HepG2 (cell line): Measurements from ENCODE around the gene ADSS1. TPM values are rescaled to one million over a fixed set of nuclear protein-coding genes. Genes with fewer than 3 reads are reported as not detected.
A peak's percentile ranks its signal among the peaks of the same experiment; 100 is the strongest.

Experiments
- ATAC-seq: fragments of 200-7000 bp; cut with Tn5 transposase; 3 replicates; pipeline ENCODE4 v1.9.1; 2020; ENCODE audit warnings: mild to moderate bottlenecking, moderate library complexity
- BruUV-seq: library from RNA; stranded (reverse); fragments of 400-500 nt; replicated peaks from 2 replicates; lab custom pipeline; 2021; lab: Mats Ljungman, UMichigan
- CTCF ChIA-PET: fragments of 300-600 bp; formaldehyde crosslinking; extraction: SDS; loops from one replicate; lab custom pipeline; 2021; ENCODE audit warnings: low total read pairs, inconsistent platforms, low intra/inter-chr PET ratio; lab: Yijun Ruan, JAX
- POLR2A ChIA-PET: fragments of 350-600 bp; sonication (Branson Sonifier 250); formaldehyde crosslinking; loops from one replicate; lab custom pipeline; 2020; ENCODE audit warnings: antibody characterized with exemption, inconsistent platforms; lab: Yijun Ruan, JAX
- DNase-seq: peaks from one replicate; pipeline ENCODE4 v3.0.0-alpha.2; 2015; ENCODE audit warnings: low spot score
- FAIRE-seq: peaks from 3 replicates; lab custom pipeline; 2011; peaks lifted over from hg19 to GRCh38; lab: Jason Lieb, UNC
- H2AFZ ChIP-seq: one replicate; pipeline ENCODE4 v1.6.1; 2011; ENCODE audit warnings: low read length, inconsistent platforms
- H3K27ac ChIP-seq: fragments of 300-600 bp; 3 replicates; pipeline ENCODE4 v1.8.0; 2011; ENCODE audit warnings: mixed run types, mild to moderate bottlenecking, mixed read lengths, low read length, inconsistent platforms; ENCODE audit not compliant: insufficient read depth; ENCODE audit errors: extremely low read length
- H3K27me3 ChIP-seq, 2 experiments: fragments of 200-600 bp in 1 of 2; 2 replicates in 1 of 2; 3 replicates in 1 of 2; pipeline versions ENCODE4 v1.6.0 to v1.8.0; 2011; ENCODE audit warnings: low read length in 2 of 2, mild to moderate bottlenecking in 2 of 2, moderate library complexity in 2 of 2, inconsistent platforms in 1 of 2; ENCODE audit not compliant: insufficient read depth in 2 of 2, control insufficient read depth in 1 of 2
- H3K36me3 ChIP-seq, 2 experiments: fragments of 200-600 bp in 1 of 2; replicated peaks in 1 of 2; 2 replicates in 1 of 2; 3 replicates in 1 of 2; pipeline versions ENCODE4 v1.5.1 to v1.8.0; 2011; ENCODE audit warnings: low read length in 2 of 2, inconsistent platforms in 1 of 2; ENCODE audit not compliant: insufficient read depth in 2 of 2, control insufficient read depth in 1 of 2
- H3K4me1 ChIP-seq: 2 replicates; pipeline ENCODE4 v1.5.1; 2012; ENCODE audit warnings: low read length, inconsistent platforms; ENCODE audit not compliant: insufficient read depth
- H3K4me2 ChIP-seq: 2 replicates; pipeline ENCODE4 v1.6.0; 2011; ENCODE audit warnings: low read depth, low read length, inconsistent platforms
- H3K4me3 ChIP-seq, 3 experiments: fragments of 200-600 bp in 1 of 3; sonication (generic), shearing (Covaris generic) in 1 of 3; replicated peaks in 1 of 3; 2 replicates each; pipeline ENCODE4 v1.5.1; 2011 to 2016; ENCODE audit warnings: low read length in 3 of 3, inconsistent platforms in 2 of 3, low read depth in 2 of 3, mild to moderate bottlenecking in 2 of 3, control low read depth in 1 of 3, mixed read lengths in 1 of 3; ENCODE audit not compliant: insufficient read depth in 1 of 3
- H3K79me2 ChIP-seq: one replicate; pipeline ENCODE4 v1.6.1; 2011; ENCODE audit warnings: low read length, inconsistent platforms; ENCODE audit not compliant: insufficient read depth
- H3K9ac ChIP-seq: 2 replicates; pipeline ENCODE4 v1.6.0; 2011; ENCODE audit warnings: mild to moderate bottlenecking, low read depth, low read length, inconsistent platforms; ENCODE audit not compliant: insufficient read depth
- H3K9me3 ChIP-seq: 2 replicates; pipeline ENCODE4 v1.5.1; 2012; ENCODE audit warnings: mild to moderate bottlenecking, low read length
- H4K20me1 ChIP-seq: 2 replicates; pipeline ENCODE4 v1.6.0; 2011; ENCODE audit warnings: inconsistent platforms, mild to moderate bottlenecking, low read length, moderate library complexity; ENCODE audit not compliant: insufficient read depth
- AGO2 ChIP-seq: fragments of 200-400 bp; formaldehyde crosslinking; optimal IDR thresholded peaks from 2 replicates; pipeline ENCODE3; 2017; ENCODE audit warnings: mild to moderate bottlenecking, low read depth, low read length, moderate library complexity
- CHD4 ChIP-seq: fragments of 200-600 bp; sonication (generic); IDR thresholded peaks from 2 replicates; pipeline ENCODE4 v1.7.0; 2017; ENCODE audit warnings: mild to moderate bottlenecking, low read length, borderline replicate concordance
- E2F1 ChIP-seq: sonication (generic); formaldehyde crosslinking; IDR thresholded peaks from 2 replicates; pipeline ENCODE4 v1.5.0; 2020; ENCODE audit warnings: missing genetic modification reagents
- FOXJ3 ChIP-seq: sonication (generic); formaldehyde crosslinking; IDR thresholded peaks from 2 replicates; pipeline ENCODE4 v1.4.0; 2020; ENCODE audit warnings: missing genetic modification reagents, mild to moderate bottlenecking, borderline replicate concordance
- GATAD2A ChIP-seq: IDR thresholded peaks from 2 replicates; pipeline ENCODE4 v1.6.1; 2016
- KIAA2018 ChIP-seq: sonication (generic); formaldehyde crosslinking; IDR thresholded peaks from 2 replicates; pipeline ENCODE4 v1.5.0; 2020; ENCODE audit warnings: mild to moderate bottlenecking, missing genetic modification reagents, borderline replicate concordance
- PPARG ChIP-seq: conservative IDR thresholded peaks from 2 replicates; pipeline ENCODE4 v1.6.1; 2016; ENCODE audit warnings: missing biosample characterization, missing genetic modification reagents
- SYNCRIP ChIP-seq: fragments of 200-400 bp; formaldehyde crosslinking; IDR thresholded peaks from 2 replicates; pipeline ENCODE4 v1.6.1; 2018; ENCODE audit warnings: mild to moderate bottlenecking, low read depth, low read length; ENCODE audit not compliant: insufficient read depth
- ZNF644 ChIP-seq: IDR thresholded peaks from 2 replicates; pipeline ENCODE4 v1.6.1; 2016; ENCODE audit warnings: low read depth
- ZNF674 ChIP-seq: sonication (generic); formaldehyde crosslinking; IDR thresholded peaks from 2 replicates; pipeline ENCODE4 v1.5.0; 2020; ENCODE audit warnings: low read depth, mild to moderate bottlenecking, missing genetic modification reagents
- WGBS: methylation state at CpG from one replicate; pipeline ENCODE4 v1.1.6; 2017; ENCODE audit warnings: low lambda C conversion rate; 5-methylcytosine and 5-hydroxymethylcytosine counted together
- in situ Hi-C: cut with HindIII; loops from 2 replicates; pipeline ENCODE4 v1.10.0; 2017; ENCODE audit warnings: low pct_unique_long_range_greater_than_20kb; ENCODE audit not compliant: extremely low pct_ligation_motif_present
- intact Hi-C: fragments of 100-400 bp; cut with micrococcal nuclease; formaldehyde crosslinking; loops from one replicate; pipeline ENCODE4 v1.10.0; 2022; ENCODE audit not compliant: unreplicated experiment
- polyA plus RNA-seq, 8 experiments: library from polyadenylated mRNA; depleted of rRNA in 3 of 8; stranded (reverse) in 7 of 8; unstranded in 1 of 8; fragments of >200 nt; fragmentation: Illumina TruSeq in 4 of 8; extraction: Trizol in 4 of 8; gene quantifications; 2 replicates each; pipeline versions ENCODE4 v1.2.1 to v1.2.3, GENCODE V29; 2011 to 2016; ENCODE audit warnings: low read depth in 4 of 8, missing spikeins in 1 of 8, mixed read lengths in 1 of 8; ENCODE audit not compliant: insufficient read depth in 1 of 8
- total RNA-seq, 5 experiments: library from RNA; depleted of rRNA; stranded (reverse); fragments of >200 nt; fragmentation: Illumina TruSeq; extraction: Trizol; gene quantifications; 2 replicates each; pipeline ENCODE4 v1.2.3, GENCODE V29; 2016; ENCODE audit warnings: low read depth in 1 of 5

Gene ADSS1
- total and polyA plus RNA-seq, 2 of the 13 experiments (the other 11 are each of a cell fraction or from before 2014, with no cell fraction given), result 1.0 to 36.7 TPM

GRCh38 chr14:104703269-104703668 is 20.8 kb upstream of the ADSS1 start:
- intact Hi-C loops, result no loop called here
- TF ChIP-seq FOXJ3 (no peak), AGO2 (peak; percentile 60)
- TF ChIP-seq, all 625 proteins: peak for 1
- ChIA-PET CTCF (no interaction called here), POLR2A (interaction anchor here (2.4 kb wide), 1 partner anchor 14 kb away, joined by 6 read pairs; the partner anchor contains the start of gene INF2)
- no peak overlapping the region for H3K9ac ChIP-seq
- DNase-seq (no peak), FAIRE-seq (no peak), ATAC-seq (no peak)
- H4K20me1 ChIP-seq, result peaks cover 6% of the 10 kb centered on the region; the same call in 1 of the 2 replicates
- no peak overlapping the region for H3K4me2 ChIP-seq
- no peaks in the 10 kb centered on the region for H3K27me3 ChIP-seq
- WGBS, result 95% methylated on average over 4 of the region's 28 CpGs
- no peak overlapping the region for H3K27ac ChIP-seq
- no peak overlapping the region for H3K4me3 ChIP-seq
- peaks cover 15 to 20% of the 10 kb centered on the region in 2 experiments; a peak in 4 of 5 replicates for H3K36me3 ChIP-seq
- H3K9me3 ChIP-seq, result no peaks in the 10 kb centered on the region
- no peak overlapping the region for H2AFZ ChIP-seq
- no peaks in the 10 kb centered on the region for H3K4me1 ChIP-seq
- H3K79me2 ChIP-seq, result no peaks in the 10 kb centered on the region
- BruUV-seq, result no TSS peak
- in situ Hi-C loops, result no loop called here

- ATAC-seq (no peak), FAIRE-seq (no peak), DNase-seq (no peak)
- in situ Hi-C loops, result no loop called here
- H3K4me3 ChIP-seq, result no peak overlapping the region
- no peak overlapping the region for H3K4me2 ChIP-seq
- no peaks in the 10 kb centered on the region for H3K79me2 ChIP-seq
- H3K27me3 ChIP-seq, result no peaks in the 10 kb centered on the region
- intact Hi-C loops, result no loop called here
- no peaks in the 10 kb centered on the region for H4K20me1 ChIP-seq
- no peak overlapping the region for H3K9ac ChIP-seq
- no peak overlapping the region for H3K27ac ChIP-seq
- BruUV-seq, result no TSS peak
- H3K36me3 ChIP-seq, result peaks cover 15 to 20% of the 10 kb centered on the region in 2 experiments; a peak in 4 of 5 replicates
- POLR2A ChIA-PET, result interaction anchor here (1.7 to 2.4 kb wide), 2 partner anchors 15 to 38 kb away, joined by 5 to 6 read pairs; partner anchors contain the start of gene INF2
- no peaks in the 10 kb centered on the region for H3K4me1 ChIP-seq
- H3K9me3 ChIP-seq, result no peaks in the 10 kb centered on the region
- 93% methylated on average over 21 of the region's 22 CpGs for WGBS
- CTCF ChIA-PET, result interaction anchor here (1.2 kb wide), 1 partner anchor 54 kb away, joined by 3 read pairs; no protein-coding TSS in a partner anchor
- H2AFZ ChIP-seq, result no peak overlapping the region
- TF ChIP-seq KIAA2018 (no peak), E2F1 (CRISPR knock-in tag) (no peak), GATAD2A (no peak), ZNF644 (CRISPR knock-in tag) (no peak), CHD4 (no peak), ZNF674 (CRISPR knock-in tag) (no peak), PPARG (CRISPR knock-in tag) (no peak), SYNCRIP (no peak)
Measured at GRCh38 chr14:104704252-104704651, 19.8 kb upstream of the ADSS1 start.
